Endodermal cell (in vitro differentiated cells): ENCODE measurements around the gene FGFRL1. TPM values are rescaled to one million over a fixed set of nuclear protein-coding genes. Genes with fewer than 3 reads are reported as not detected.

Experiments
- DNase-seq: peaks from one replicate; pipeline ENCODE4 v3.0.0-alpha.2; 2017
- H3K27ac ChIP-seq: 2 replicates; pipeline ENCODE4 v1.5.1; 2013; ENCODE audit warnings: mild to moderate bottlenecking, low read depth, low read length, moderate library complexity
- H3K27me3 ChIP-seq: 2 replicates; pipeline ENCODE4 v1.6.1; 2013; ENCODE audit warnings: mild to moderate bottlenecking, low read length, moderate library complexity; ENCODE audit not compliant: insufficient read depth, control insufficient read depth, poor library complexity, severe bottlenecking
- H3K36me3 ChIP-seq: 2 replicates; pipeline ENCODE4 v1.7.0; 2013; ENCODE audit warnings: mild to moderate bottlenecking, low read length, moderate library complexity; ENCODE audit not compliant: control insufficient read depth, insufficient read depth
- H3K4me1 ChIP-seq: one replicate; pipeline ENCODE4 v1.7.0; 2013; ENCODE audit warnings: low read length; ENCODE audit not compliant: control insufficient read depth, insufficient read depth
- H3K4me3 ChIP-seq: 2 replicates; pipeline ENCODE4 v1.5.1; 2013; ENCODE audit warnings: mild to moderate bottlenecking, low read length, moderate library complexity
- H3K9ac ChIP-seq: 2 replicates; pipeline ENCODE4 v1.6.1; 2013; ENCODE audit warnings: mild to moderate bottlenecking, low read length, moderate library complexity; ENCODE audit not compliant: poor library complexity, severe bottlenecking; ENCODE audit errors: extremely low read depth
- H3K9me3 ChIP-seq: 2 replicates; pipeline ENCODE4 v1.6.1; 2013; ENCODE audit warnings: mild to moderate bottlenecking, low read length, moderate library complexity; ENCODE audit not compliant: control insufficient read depth
- H3K27ac Mint-ChIP-seq: 2 replicates; pipeline ENCODE4 v1.8.0; 2020; ENCODE audit warnings: mixed read lengths
- H3K27me3 Mint-ChIP-seq: 2 replicates; pipeline ENCODE4 v1.8.0; 2021; ENCODE audit warnings: mild to moderate bottlenecking, mixed read lengths; ENCODE audit not compliant: insufficient read depth
- H3K36me3 Mint-ChIP-seq: 2 replicates; pipeline ENCODE4 v1.8.0; 2020; ENCODE audit warnings: low read depth, mixed read lengths
- H3K4me1 Mint-ChIP-seq: 2 replicates; pipeline ENCODE4 v1.8.0; 2020; ENCODE audit warnings: mixed read lengths
- H3K4me3 Mint-ChIP-seq: 2 replicates; pipeline ENCODE4 v1.8.0; 2020; ENCODE audit warnings: mild to moderate bottlenecking, moderate library complexity, mixed read lengths
- H3K9me3 Mint-ChIP-seq: 2 replicates; pipeline ENCODE4 v1.8.0; 2020; ENCODE audit warnings: mild to moderate bottlenecking, mixed read lengths
- CTCF ChIP-seq: fragments of 200-600 bp; sonication (generic); conservative IDR thresholded peaks from 2 replicates; pipeline ENCODE4 v1.5.0; 2021; ENCODE audit warnings: antibody characterized with exemption, mild to moderate bottlenecking
- WGBS, 2 experiments: methylation state at CpG; one replicate each; pipeline versions ENCODE4 v1.1.5 to v1.1.7; 2013; ENCODE audit warnings: missing lambda C conversion rate in 2 of 2, mixed read lengths in 1 of 2; ENCODE audit not compliant: insufficient coverage in 1 of 2, insufficient read length in 1 of 2; 5-methylcytosine and 5-hydroxymethylcytosine counted together
- total RNA-seq, 2 donors: library from RNA; stranded (reverse); fragmentation: NEBNext Ultra II Directional in 1 of 2; extraction: Animal tissue kit (Norgen Biotek cat#: 25700) in 1 of 2; gene quantifications; 2 replicates in 1 of 2; 3 replicates in 1 of 2; pipeline ENCODE4 v1.2.1, GENCODE V29; 2021

Gene FGFRL1
- total RNA-seq, 2 donors from 2014 or later, result 51.0 to 93.3 TPM

GRCh38 chr4:1024882-1025545 lies 13.6 kb downstream of the FGFRL1 start:
- H3K27ac Mint-ChIP-seq, result no peak overlapping the region

GRCh38 chr4:1026115-1026514 lies 14.7 kb downstream of the FGFRL1 start:
- no peak overlapping the region for H3K4me3 Mint-ChIP-seq
- Histone ChIP-seq H3K36me3 (peaks cover 13% of the 10 kb centered on the region), H3K9ac (no peak overlapping the region), H3K9me3 (no peaks in the 10 kb centered on the region), H3K4me3 (no peak overlapping the region), H3K27me3 (no peaks in the 10 kb centered on the region), H3K4me1 (no peaks in the 10 kb centered on the region), H3K27ac (no peak overlapping the region)
- no peaks in the 10 kb centered on the region for H3K9me3 Mint-ChIP-seq
- WGBS, 2 experiments, result 81% methylated on average over 12 to 17 of the region's 17 CpGs
- H3K27me3 Mint-ChIP-seq, result no peaks in the 10 kb centered on the region
- H3K4me1 Mint-ChIP-seq, result no peaks in the 10 kb centered on the region
- no peak overlapping the region for H3K27ac Mint-ChIP-seq
- no peak for TF ChIP-seq CTCF
- DNase-seq, result peak; percentile 83
- H3K36me3 Mint-ChIP-seq, result peaks cover 22% of the 10 kb centered on the region

More at GRCh38 chr4:1024882-1025545, 13.6 kb downstream of the FGFRL1 start:
- Histone ChIP-seq H3K9me3 (no peaks in the 10 kb centered on the region), H3K27ac (no peak overlapping the region), H3K36me3 (peaks cover 13% of the 10 kb centered on the region), H3K4me3 (no peak overlapping the region), H3K4me1 (no peaks in the 10 kb centered on the region), H3K9ac (no peak overlapping the region), H3K27me3 (no peaks in the 10 kb centered on the region)
- Mint-ChIP-seq H3K4me3 (no peak overlapping the region), H3K27me3 (no peaks in the 10 kb centered on the region), H3K36me3 (peaks cover 22% of the 10 kb centered on the region), H3K9me3 (no peaks in the 10 kb centered on the region), H3K4me1 (no peaks in the 10 kb centered on the region)
- TF ChIP-seq CTCF, result no peak
- DNase-seq, result no peak
- 83 to 97% methylated on average over 7 to 32 of the region's 32 CpGs for WGBS, 2 experiments

- Mint-ChIP-seq H3K36me3 (peaks cover 22% of the 10 kb centered on the region), H3K4me1 (no peaks in the 10 kb centered on the region), H3K9me3 (no peaks in the 10 kb centered on the region), H3K27me3 (no peaks in the 10 kb centered on the region), H3K27ac (no peak overlapping the region), H3K4me3 (no peak overlapping the region)
- H3K27me3 ChIP-seq, result no peaks in the 10 kb centered on the region
- no peak overlapping the region for H3K9ac ChIP-seq
- DNase-seq, result no peak
- TF ChIP-seq CTCF, result no peak
- no peaks in the 10 kb centered on the region for H3K4me1 ChIP-seq
- H3K27ac ChIP-seq, result no peak overlapping the region
- WGBS, 2 experiments, result 78 to 83% methylated on average over 21 to 26 of the region's 26 CpGs
- H3K9me3 ChIP-seq, result no peaks in the 10 kb centered on the region
- peaks cover 13% of the 10 kb centered on the region for H3K36me3 ChIP-seq
- no peak overlapping the region for H3K4me3 ChIP-seq
Measured at GRCh38 chr4:1027219-1027914, 15.9 kb downstream of the FGFRL1 start.
